ENCODE data around the gene PSME3.

The PSME3 gene

DNA sequence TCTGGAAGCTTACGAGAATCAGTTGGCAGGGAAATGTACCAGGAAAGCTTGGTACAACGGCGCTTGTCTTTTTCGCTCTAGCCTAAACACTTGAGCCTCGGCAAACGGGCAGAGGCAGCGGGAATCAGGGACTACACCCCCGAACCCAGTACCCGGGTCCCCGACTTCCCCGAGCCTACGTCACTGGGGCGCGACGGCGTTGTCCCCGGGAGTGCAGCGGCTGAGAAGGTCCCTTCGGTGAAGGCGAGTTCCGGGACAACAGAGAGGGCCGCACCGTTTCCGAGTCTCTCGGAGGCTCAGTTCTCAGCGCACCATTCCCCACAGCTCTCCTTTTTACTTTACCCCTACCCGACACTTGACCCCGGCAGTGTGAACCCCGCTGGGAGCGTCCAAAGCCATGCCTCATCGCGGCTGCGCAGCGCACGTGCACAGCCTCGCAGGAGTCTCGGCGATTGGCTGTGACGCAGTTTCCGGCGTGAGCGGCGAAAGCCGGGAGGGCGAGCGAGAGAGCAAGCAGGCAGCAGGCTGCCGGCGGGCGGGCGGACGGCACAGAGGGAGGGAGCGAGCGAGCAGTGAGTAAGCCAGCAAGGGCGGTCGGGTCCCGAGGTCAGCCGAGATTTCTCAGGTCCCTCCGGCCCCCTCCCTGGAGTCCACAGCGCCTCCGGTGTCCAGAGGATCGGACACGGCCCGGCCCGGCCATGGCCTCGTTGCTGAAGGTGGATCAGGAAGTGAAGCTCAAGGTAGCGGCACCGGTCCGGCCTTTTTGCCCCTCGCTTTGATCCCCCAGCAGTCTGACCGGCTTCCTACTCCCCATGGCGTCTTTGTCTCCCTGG lies at the start of gene PSME3:
Gene PSME3 (plus strand): TSS at position 464 of the 833 bp plus-strand sequence. CDS start 235 bp downstream, at position 699.
- Histone ChIP-seq H3K4me1 (ENCODE audit: insufficient read depth, low read length) (no peaks in the 10 kb centered on the region), H3K9ac (ENCODE audit: low read depth, low read length) (peak within 1 kb of the TSS; percentile 88), H3K9me3 (ENCODE audit: control insufficient read depth, insufficient read depth, low read length) (no peaks in the 10 kb centered on the region), H3K36me3 (ENCODE audit: insufficient read depth, low read length) (peaks cover 21% of the 10 kb centered on the region)

GRCh38 chr17:42783791-42784138 lies 49.4 kb upstream of the PSME3 start:
- Histone ChIP-seq H3K4me1 (ENCODE audit: insufficient read depth, low read length) (peaks cover 28% of the 10 kb centered on the region), H3K9ac (ENCODE audit: low read depth, low read length) (peak overlapping the region; percentile 66; the same call in 1 of the 2 replicates)

GRCh38 chr17:42784409-42784808 lies 48.8 kb upstream of the PSME3 start:
- Histone ChIP-seq H3K4me1 (ENCODE audit: insufficient read depth, low read length) (peaks cover 28% of the 10 kb centered on the region), H3K9me3 (ENCODE audit: control insufficient read depth, insufficient read depth, low read length) (no peaks in the 10 kb centered on the region), H3K9ac (ENCODE audit: low read depth, low read length) (no peak overlapping the region), H3K36me3 (ENCODE audit: insufficient read depth, low read length) (no peaks in the 10 kb centered on the region)

More at GRCh38 chr17:42783791-42784138, 49.4 kb upstream of the PSME3 start:
- H3K36me3 ChIP-seq (ENCODE audit: insufficient read depth, low read length) = no peaks in the 10 kb centered on the region
- H3K9me3 ChIP-seq (ENCODE audit: control insufficient read depth, insufficient read depth, low read length) = no peaks in the 10 kb centered on the region

DNA sequence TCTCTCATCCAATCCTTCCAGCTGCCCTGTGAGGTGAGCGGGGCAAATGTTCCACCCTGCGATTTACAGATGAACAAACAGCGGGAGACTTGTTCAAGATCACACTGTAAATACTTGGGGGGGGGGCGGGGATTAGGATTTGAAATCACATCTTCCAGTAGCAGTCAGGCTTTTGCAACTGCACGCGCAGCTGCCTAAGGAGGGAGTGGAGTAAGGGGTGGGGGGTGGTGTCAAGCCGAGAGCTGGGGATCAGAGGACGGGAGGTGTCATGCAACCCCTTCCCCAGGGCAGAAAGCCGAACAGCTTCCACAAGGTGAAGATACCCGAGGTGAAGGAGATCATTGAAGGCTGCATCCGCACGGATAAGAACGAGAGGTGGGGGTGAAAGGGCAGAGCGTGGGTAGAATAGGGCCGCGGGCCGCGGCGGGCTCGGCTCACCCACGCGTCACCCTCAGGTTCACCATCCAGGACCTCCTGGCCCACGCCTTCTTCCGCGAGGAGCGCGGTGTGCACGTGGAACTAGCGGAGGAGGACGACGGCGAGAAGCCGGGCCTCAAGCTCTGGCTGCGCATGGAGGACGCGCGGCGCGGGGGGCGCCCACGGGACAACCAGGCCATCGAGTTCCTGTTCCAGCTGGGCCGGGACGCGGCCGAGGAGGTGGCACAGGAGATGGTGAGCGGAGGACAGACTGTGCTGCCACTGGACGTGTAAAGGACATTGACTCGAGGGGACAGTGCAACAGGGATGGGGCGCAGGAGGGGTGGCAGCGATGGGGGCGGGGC lies 48.2 kb upstream of the PSME3 start:
- peaks cover 28% of the 10 kb centered on the region for H3K4me1 ChIP-seq (ENCODE audit: insufficient read depth, low read length)
- H3K36me3 ChIP-seq (ENCODE audit: insufficient read depth, low read length) = no peaks in the 10 kb centered on the region
- H3K9me3 ChIP-seq (ENCODE audit: control insufficient read depth, insufficient read depth, low read length) = no peaks in the 10 kb centered on the region

GRCh38 chr17:42787266-42787665 lies 45.9 kb upstream of the PSME3 start:
- Histone ChIP-seq H3K36me3 (ENCODE audit: insufficient read depth, low read length) (no peaks in the 10 kb centered on the region), H3K9me3 (ENCODE audit: control insufficient read depth, insufficient read depth, low read length) (no peaks in the 10 kb centered on the region), H3K4me1 (ENCODE audit: insufficient read depth, low read length) (peaks cover 20% of the 10 kb centered on the region), H3K9ac (ENCODE audit: low read depth, low read length) (no peak overlapping the region)

More for the DNA sequence above, 48.2 kb upstream of the PSME3 start:
- H3K9ac ChIP-seq (ENCODE audit: low read depth, low read length) = no peak overlapping the region

- no peaks in the 10 kb centered on the region for H3K4me1 ChIP-seq (ENCODE audit: insufficient read depth, low read length)
- no peaks in the 10 kb centered on the region for H3K36me3 ChIP-seq (ENCODE audit: insufficient read depth, low read length)
- no peak overlapping the region for H3K9ac ChIP-seq (ENCODE audit: low read depth, low read length)
- no peaks in the 10 kb centered on the region for H3K9me3 ChIP-seq (ENCODE audit: control insufficient read depth, insufficient read depth, low read length)
Observed at GRCh38 chr17:42791948-42792347, 41.2 kb upstream of the PSME3 start.

DNA sequence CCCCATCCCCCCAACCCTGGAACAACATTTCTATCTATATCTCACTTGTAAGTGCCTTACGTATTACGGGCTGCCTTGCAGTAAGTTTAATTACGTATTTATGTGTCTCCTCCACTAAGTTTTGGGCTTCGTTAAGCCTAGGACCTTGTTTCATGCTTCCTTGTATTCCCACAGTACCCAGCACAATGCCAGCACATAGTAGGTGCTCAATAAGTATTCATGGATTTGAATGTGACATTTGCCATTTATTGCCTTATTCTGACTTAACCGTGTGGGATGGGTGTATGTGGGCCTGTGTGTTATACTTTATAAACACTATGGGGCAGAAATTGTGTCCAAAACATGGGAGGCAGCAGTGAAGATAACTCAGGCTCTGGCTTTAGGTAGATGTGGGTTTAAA lies 40.7 kb upstream of the PSME3 start:
- H3K9ac ChIP-seq (ENCODE audit: low read depth, low read length) = no peak overlapping the region
- H3K36me3 ChIP-seq (ENCODE audit: insufficient read depth, low read length) = no peaks in the 10 kb centered on the region
- H3K9me3 ChIP-seq (ENCODE audit: control insufficient read depth, insufficient read depth, low read length) = no peaks in the 10 kb centered on the region
- 0 out of 2 replicates have a peak, but pooled peaks cover 1% of the 10 kb centered on the region for H3K4me1 ChIP-seq (ENCODE audit: insufficient read depth, low read length)

DNA sequence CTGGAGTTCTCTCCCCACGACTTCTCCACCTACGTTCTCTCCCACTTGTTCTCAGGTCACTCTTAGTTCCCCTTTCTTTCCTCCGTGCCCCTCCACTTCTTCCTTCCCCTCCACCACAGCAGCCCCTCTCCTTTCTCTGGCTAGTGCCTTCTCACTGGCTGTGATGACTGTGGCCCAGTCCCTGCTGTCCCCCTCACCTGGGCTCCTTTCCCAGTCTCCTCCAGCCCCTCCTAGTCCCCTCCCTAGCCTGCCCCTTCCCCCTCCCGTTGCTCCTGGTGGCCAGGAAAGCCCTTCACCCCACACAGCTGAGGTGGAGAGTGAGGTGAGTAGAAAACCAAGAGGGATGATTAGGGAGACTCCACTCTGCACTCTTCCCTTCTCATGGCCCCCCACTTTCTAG lies 38.1 kb upstream of the PSME3 start:
- Histone ChIP-seq H3K9me3 (ENCODE audit: control insufficient read depth, insufficient read depth, low read length) (no peaks in the 10 kb centered on the region), H3K36me3 (ENCODE audit: insufficient read depth, low read length) (no peaks in the 10 kb centered on the region), H3K9ac (ENCODE audit: low read depth, low read length) (no peak overlapping the region), H3K4me1 (ENCODE audit: insufficient read depth, low read length) (0 out of 2 replicates have a peak, but pooled peaks cover 5% of the 10 kb centered on the region)

DNA sequence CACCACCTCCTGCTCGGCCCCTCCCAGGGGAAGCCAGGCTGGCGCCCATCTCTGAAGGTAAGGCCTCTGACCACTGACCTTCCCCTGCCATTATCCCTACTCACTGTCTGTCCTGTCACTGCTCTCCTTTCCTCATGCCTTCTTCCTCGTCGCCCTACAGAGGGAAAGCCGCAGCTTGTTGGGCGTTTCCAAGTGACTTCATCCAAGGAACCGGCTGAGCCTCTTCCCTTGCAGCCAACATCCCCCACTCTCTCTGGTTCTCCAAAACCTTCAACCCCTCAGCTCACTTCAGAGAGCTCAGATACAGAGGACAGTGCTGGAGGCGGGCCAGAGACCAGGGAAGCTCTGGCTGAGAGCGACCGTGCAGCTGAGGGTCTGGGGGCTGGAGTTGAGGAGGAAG lies 37.7 kb upstream of the PSME3 start:
- 0 out of 2 replicates have a peak, but pooled peaks cover 5% of the 10 kb centered on the region for H3K4me1 ChIP-seq (ENCODE audit: insufficient read depth, low read length)
- H3K9ac ChIP-seq (ENCODE audit: low read depth, low read length) = no peak overlapping the region
- no peaks in the 10 kb centered on the region for H3K36me3 ChIP-seq (ENCODE audit: insufficient read depth, low read length)
- H3K9me3 ChIP-seq (ENCODE audit: control insufficient read depth, insufficient read depth, low read length) = no peaks in the 10 kb centered on the region

DNA sequence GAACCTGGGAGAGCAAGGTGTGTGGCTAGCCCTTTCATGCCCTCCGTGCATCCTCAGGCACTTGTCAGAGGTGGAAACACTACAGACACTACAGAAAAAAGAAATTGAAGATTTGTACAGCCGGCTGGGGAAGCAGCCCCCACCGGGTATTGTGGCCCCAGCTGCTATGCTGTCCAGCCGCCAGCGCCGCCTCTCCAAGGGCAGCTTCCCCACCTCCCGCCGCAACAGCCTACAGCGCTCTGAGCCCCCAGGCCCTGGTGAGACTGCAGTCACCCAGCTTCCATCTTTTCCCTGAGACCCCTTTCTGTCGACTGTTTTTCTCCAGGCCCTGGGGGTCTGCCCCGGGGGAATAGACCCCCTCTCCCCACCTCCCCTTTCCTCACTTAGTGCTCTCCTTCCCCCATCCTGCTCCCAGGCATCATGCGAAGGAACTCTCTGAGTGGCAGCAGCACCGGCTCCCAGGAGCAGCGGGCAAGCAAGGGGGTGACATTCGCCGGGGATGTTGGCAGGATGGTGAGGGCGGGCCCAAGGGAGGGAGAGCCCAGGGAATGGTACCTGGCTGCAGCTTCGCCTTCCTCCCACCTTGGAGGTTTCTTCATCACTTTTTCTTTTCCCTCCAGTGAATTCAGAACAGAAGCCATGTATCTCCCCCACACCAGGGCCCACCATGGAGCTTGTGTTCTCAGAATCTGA lies 37.0 kb upstream of the PSME3 start:
- H3K9ac ChIP-seq (ENCODE audit: low read depth, low read length) = no peak overlapping the region
- H3K36me3 ChIP-seq (ENCODE audit: insufficient read depth, low read length) = no peaks in the 10 kb centered on the region
- H3K9me3 ChIP-seq (ENCODE audit: control insufficient read depth, insufficient read depth, low read length) = no peaks in the 10 kb centered on the region
- 0 out of 2 replicates have a peak, but pooled peaks cover 5% of the 10 kb centered on the region for H3K4me1 ChIP-seq (ENCODE audit: insufficient read depth, low read length)

DNA sequence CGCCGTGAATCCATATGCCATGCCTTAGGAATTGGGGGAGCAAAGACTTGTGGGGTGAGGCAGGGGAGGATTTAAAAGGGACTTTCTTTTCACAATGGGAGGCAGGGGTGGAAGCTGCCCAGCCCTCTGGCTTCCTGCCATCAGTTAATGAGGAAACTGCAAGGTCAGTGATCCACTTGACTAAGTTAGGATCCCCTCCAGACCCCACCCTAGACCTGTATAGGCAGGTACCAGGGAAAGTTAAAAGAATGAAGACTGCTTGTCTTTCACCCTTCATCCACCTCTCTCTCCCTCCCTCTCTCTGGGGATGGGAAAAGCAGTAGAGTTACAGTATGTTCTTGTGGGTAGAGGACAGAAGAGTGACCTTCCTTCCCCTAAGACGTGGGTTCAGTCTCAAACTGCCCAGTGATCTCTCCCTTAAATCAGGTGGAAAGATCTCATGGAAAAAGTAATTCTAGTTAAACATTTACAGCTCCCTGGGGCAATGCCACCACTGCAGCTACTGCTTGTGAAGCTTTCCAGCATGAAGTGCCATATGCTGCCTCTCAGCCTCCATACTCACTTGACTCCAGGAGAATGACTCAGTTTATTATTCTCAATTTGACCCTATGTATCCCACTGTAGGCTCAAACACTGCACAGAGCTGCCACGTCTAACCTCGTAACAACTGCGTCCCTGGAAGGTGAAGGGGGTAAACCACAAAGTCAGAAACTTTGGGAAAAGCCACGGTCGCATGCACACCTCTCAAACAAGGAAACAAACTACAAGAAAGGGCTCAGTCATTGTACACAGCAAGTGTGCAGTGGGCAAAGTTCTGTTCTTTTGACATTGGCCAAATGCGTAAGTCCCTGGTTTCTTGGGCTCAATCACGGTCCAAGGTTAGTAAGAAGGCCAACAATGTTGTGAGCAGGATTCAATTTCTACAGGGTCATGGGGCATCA lies 35.9 kb upstream of the PSME3 start:
- Histone ChIP-seq H3K9me3 (ENCODE audit: control insufficient read depth, insufficient read depth, low read length) (no peaks in the 10 kb centered on the region), H3K4me1 (ENCODE audit: insufficient read depth, low read length) (0 out of 2 replicates have a peak, but pooled peaks cover 5% of the 10 kb centered on the region), H3K9ac (ENCODE audit: low read depth, low read length) (peak overlapping the region; percentile 92), H3K36me3 (ENCODE audit: insufficient read depth, low read length) (no peaks in the 10 kb centered on the region)

GRCh38 chr17:42798011-42798382 lies 35.2 kb upstream of the PSME3 start:
- peak overlapping the region; percentile 92 for H3K9ac ChIP-seq (ENCODE audit: low read depth, low read length)

More at GRCh38 chr17:42798011-42798382, 35.2 kb upstream of the PSME3 start:
- H3K4me1 ChIP-seq (ENCODE audit: insufficient read depth, low read length) = 0 out of 2 replicates have a peak, but pooled peaks cover 5% of the 10 kb centered on the region
- H3K9me3 ChIP-seq (ENCODE audit: control insufficient read depth, insufficient read depth, low read length) = no peaks in the 10 kb centered on the region
- no peaks in the 10 kb centered on the region for H3K36me3 ChIP-seq (ENCODE audit: insufficient read depth, low read length)

Data from ES-I3 (cell line).